CD14-positive monocyte (primary cell): ENCODE measurements around the gene CALML4. TPM values are rescaled to one million over a fixed set of nuclear protein-coding genes. Genes with fewer than 3 reads are reported as not detected.
A peak's percentile ranks its signal among the peaks of the same experiment; 100 is the strongest.

Source experiments
- DNase-seq, 3 donors: peaks; one replicate each; pipeline ENCODE4 v3.0.0-alpha.2; 2011 to 2022
- H2AFZ ChIP-seq: 2 replicates; pipeline ENCODE4 v1.6.0; 2012; ENCODE audit warnings: mild to moderate bottlenecking, low read depth, low read length, inconsistent platforms; ENCODE audit not compliant: insufficient read depth, poor library complexity, severe bottlenecking
- H3K27ac ChIP-seq, 2 donors: 1 replicate in 1 of 2; 2 replicates in 1 of 2; pipeline ENCODE4 v1.5.1; 2012 to 2013; ENCODE audit warnings: low read length in 2 of 2, control low read depth in 1 of 2, inconsistent platforms in 1 of 2, low read depth in 1 of 2, mild to moderate bottlenecking in 1 of 2
- H3K27me3 ChIP-seq, 2 donors: one replicate each; pipeline versions ENCODE4 v1.6.0 to v1.6.1; 2011 to 2013; ENCODE audit warnings: low read length in 2 of 2; ENCODE audit not compliant: control insufficient read depth in 2 of 2, insufficient read depth in 2 of 2
- H3K36me3 ChIP-seq, 2 donors: replicated peaks in 1 of 2; 1 replicate in 1 of 2; 2 replicates in 1 of 2; pipeline versions ENCODE4 v1.5.1 to v1.6.1; 2012 to 2013; ENCODE audit warnings: low read length in 2 of 2, control low read depth in 1 of 2, inconsistent platforms in 1 of 2, mild to moderate bottlenecking in 1 of 2; ENCODE audit not compliant: insufficient read depth in 2 of 2, control insufficient read depth in 1 of 2
- H3K4me1 ChIP-seq, 2 donors: 1 replicate in 1 of 2; 2 replicates in 1 of 2; pipeline versions ENCODE4 v1.5.1 to v1.6.1; 2012 to 2013; ENCODE audit warnings: low read length in 2 of 2, control low read depth in 1 of 2, inconsistent platforms in 1 of 2, mild to moderate bottlenecking in 1 of 2, moderate library complexity in 1 of 2; ENCODE audit not compliant: insufficient read depth in 2 of 2, control insufficient read depth in 1 of 2
- H3K4me2 ChIP-seq: replicated peaks from 2 replicates; pipeline ENCODE3; 2012; ENCODE audit warnings: low read length, moderate library complexity, mild to moderate bottlenecking; ENCODE audit not compliant: poor library complexity, severe bottlenecking; ENCODE audit errors: extremely low read depth
- H3K4me3 ChIP-seq, 3 experiments: fragments of 200-600 bp in 1 of 3; sonication (generic) in 1 of 3; replicated peaks in 1 of 3; 1 replicate in 2 of 3; 2 replicates in 1 of 3; pipeline ENCODE4 v1.5.1; 2011 to 2013; ENCODE audit warnings: low read length in 3 of 3, mild to moderate bottlenecking in 3 of 3, control low read depth in 2 of 3, low read depth in 2 of 3, inconsistent platforms in 1 of 3, moderate library complexity in 1 of 3
- H3K79me2 ChIP-seq: 2 replicates; pipeline ENCODE4 v1.6.0; 2012; ENCODE audit warnings: mild to moderate bottlenecking, control low read depth, inconsistent platforms, low read length, moderate library complexity; ENCODE audit not compliant: insufficient read depth
- H3K9ac ChIP-seq: 2 replicates; pipeline ENCODE4 v1.6.0; 2017; ENCODE audit warnings: low read length, mild to moderate bottlenecking; ENCODE audit not compliant: insufficient read depth, poor library complexity, severe bottlenecking
- H3K9me3 ChIP-seq, 2 donors: replicated peaks in 1 of 2; 1 replicate in 1 of 2; 2 replicates in 1 of 2; pipeline versions ENCODE4 v1.5.1 to v1.6.1; 2012 to 2013; ENCODE audit warnings: low read length in 2 of 2, control low read depth in 1 of 2; ENCODE audit not compliant: control insufficient read depth in 1 of 2, insufficient read depth in 1 of 2
- H4K20me1 ChIP-seq: 2 replicates; pipeline ENCODE4 v1.6.0; 2012; ENCODE audit warnings: mild to moderate bottlenecking, low read length, control low read depth, moderate library complexity; ENCODE audit not compliant: insufficient read depth
- H3K27ac Mint-ChIP-seq, 7 donors: one replicate each; pipeline ENCODE4 v1.8.0; 2020; ENCODE audit warnings: mild to moderate bottlenecking in 7 of 7, mixed read lengths in 7 of 7, moderate library complexity in 6 of 7, inconsistent platforms in 2 of 7
- H3K27me3 Mint-ChIP-seq, 3 donors: one replicate each; pipeline ENCODE4 v1.8.0; 2021 to 2022; ENCODE audit warnings: low read depth in 3 of 3, mild to moderate bottlenecking in 3 of 3, mixed read lengths in 3 of 3, moderate library complexity in 3 of 3, inconsistent platforms in 1 of 3
- H3K36me3 Mint-ChIP-seq, 2 donors: one replicate each; pipeline ENCODE4 v1.8.0; 2020; ENCODE audit warnings: mixed read lengths in 2 of 2, inconsistent platforms in 1 of 2, mild to moderate bottlenecking in 1 of 2
- H3K4me1 Mint-ChIP-seq: one replicate; pipeline ENCODE4 v1.8.0; 2020; ENCODE audit warnings: mild to moderate bottlenecking, mixed read lengths
- H3K4me3 Mint-ChIP-seq, 2 donors: one replicate each; pipeline ENCODE4 v1.8.0; 2020; ENCODE audit warnings: mild to moderate bottlenecking in 2 of 2, mixed read lengths in 2 of 2, moderate library complexity in 1 of 2
- H3K9me3 Mint-ChIP-seq, 7 donors: one replicate each; pipeline ENCODE4 v1.8.0; 2020 to 2022; ENCODE audit warnings: mixed read lengths in 7 of 7, mild to moderate bottlenecking in 6 of 7, moderate library complexity in 6 of 7, inconsistent platforms in 2 of 7
- WGBS: methylation state at CpG from one replicate; pipeline ENCODE4 v1.1.5; 2013; ENCODE audit warnings: missing lambda C conversion rate; ENCODE audit not compliant: insufficient coverage; 5-methylcytosine and 5-hydroxymethylcytosine counted together
- intact Hi-C, 2 donors: fragments of 100-400 bp; cut with micrococcal nuclease; formaldehyde crosslinking; loops; one replicate each; pipeline versions ENCODE4 v1.15.0 to v1.15.1; 2023
- polyA plus RNA-seq, 3 donors: library from polyadenylated mRNA; depleted of rRNA in 1 of 3; unstranded in 2 of 3; stranded (reverse) in 1 of 3; fragments of 300-500 nt in 2 of 3; fragments of >200 nt in 1 of 3; fragmentation: Illumina TruSeq in 2 of 3; gene quantifications; 1 replicate in 2 of 3; 2 replicates in 1 of 3; pipeline ENCODE4 v1.2.3, GENCODE V29; 2012 to 2021
- TF ChIP-seq, protein P1 (sequence below): fragments of 200-600 bp; IDR thresholded peaks from one replicate; pipeline ENCODE4 v1.8.0; 2022; ENCODE audit warnings: antibody characterized with exemption, mild to moderate bottlenecking

Gene CALML4
- polyA plus RNA-seq, 3 donors: 24.3 to 44.5 (median 38.8) TPM

DNA sequence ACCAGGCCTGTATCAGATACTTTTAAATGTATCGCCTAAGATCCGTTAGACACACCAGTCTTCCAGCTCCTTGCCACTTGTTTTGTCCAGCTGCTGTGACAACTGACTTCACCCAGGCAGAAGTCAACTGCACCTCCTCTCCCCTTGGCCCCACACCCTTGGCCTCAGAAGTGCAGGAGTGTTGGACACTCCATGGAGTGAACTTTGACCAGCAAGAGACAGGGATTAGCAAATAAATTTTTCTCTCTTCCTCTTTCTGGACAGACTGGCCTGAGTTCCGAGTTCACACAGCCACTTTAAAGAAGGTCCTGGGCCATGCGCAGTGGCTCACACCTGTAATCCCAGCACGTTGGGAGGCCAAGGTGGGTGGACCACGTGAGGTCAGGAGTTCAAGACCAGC, 27.3 kb upstream of the CALML4 start:
- peaks cover 28% of the 10 kb centered on the region for H3K79me2 ChIP-seq
- Mint-ChIP-seq H3K27me3 (peaks cover 0 to 5% (median 2%) of the 10 kb centered on the region in 3 donors), H3K9me3 (no peaks in the 10 kb centered on the region), H3K36me3 (no peaks in the 10 kb centered on the region), H3K27ac (peak overlapping the region in 6 of 7 donors; percentile 82 to 96 (median 90)), H3K4me3 (peak overlapping the region in 1 of 2 donors; percentile 74), H3K4me1 (peaks cover 42% of the 10 kb centered on the region)
- H3K27me3 ChIP-seq: no peaks in the 10 kb centered on the region
- H3K27ac ChIP-seq: peak overlapping the region; percentile 58 to 76
- peak overlapping the region; percentile 60 for H3K4me2 ChIP-seq
- DNase-seq: peak in 2 of 3 donors; percentile 8 to 42
- TF ChIP-seq, protein P1, sequence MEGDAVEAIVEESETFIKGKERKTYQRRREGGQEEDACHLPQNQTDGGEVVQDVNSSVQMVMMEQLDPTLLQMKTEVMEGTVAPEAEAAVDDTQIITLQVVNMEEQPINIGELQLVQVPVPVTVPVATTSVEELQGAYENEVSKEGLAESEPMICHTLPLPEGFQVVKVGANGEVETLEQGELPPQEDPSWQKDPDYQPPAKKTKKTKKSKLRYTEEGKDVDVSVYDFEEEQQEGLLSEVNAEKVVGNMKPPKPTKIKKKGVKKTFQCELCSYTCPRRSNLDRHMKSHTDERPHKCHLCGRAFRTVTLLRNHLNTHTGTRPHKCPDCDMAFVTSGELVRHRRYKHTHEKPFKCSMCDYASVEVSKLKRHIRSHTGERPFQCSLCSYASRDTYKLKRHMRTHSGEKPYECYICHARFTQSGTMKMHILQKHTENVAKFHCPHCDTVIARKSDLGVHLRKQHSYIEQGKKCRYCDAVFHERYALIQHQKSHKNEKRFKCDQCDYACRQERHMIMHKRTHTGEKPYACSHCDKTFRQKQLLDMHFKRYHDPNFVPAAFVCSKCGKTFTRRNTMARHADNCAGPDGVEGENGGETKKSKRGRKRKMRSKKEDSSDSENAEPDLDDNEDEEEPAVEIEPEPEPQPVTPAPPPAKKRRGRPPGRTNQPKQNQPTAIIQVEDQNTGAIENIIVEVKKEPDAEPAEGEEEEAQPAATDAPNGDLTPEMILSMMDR: no peak
- no peak overlapping the region for H3K9ac ChIP-seq
- peak overlapping the region in 1 of 3 experiments; percentile 55 for H3K4me3 ChIP-seq
- no peaks in the 10 kb centered on the region for H3K36me3 ChIP-seq
- no peak overlapping the region for H2AFZ ChIP-seq
- WGBS: 58% methylated on average over 5 of the region's 6 CpGs
- intact Hi-C loops: no loop called here
- peaks cover 16% of the 10 kb centered on the region for H4K20me1 ChIP-seq
- peaks cover 57 to 67% of the 10 kb centered on the region in 2 donors for H3K4me1 ChIP-seq
- no peaks in the 10 kb centered on the region for H3K9me3 ChIP-seq

DNA sequence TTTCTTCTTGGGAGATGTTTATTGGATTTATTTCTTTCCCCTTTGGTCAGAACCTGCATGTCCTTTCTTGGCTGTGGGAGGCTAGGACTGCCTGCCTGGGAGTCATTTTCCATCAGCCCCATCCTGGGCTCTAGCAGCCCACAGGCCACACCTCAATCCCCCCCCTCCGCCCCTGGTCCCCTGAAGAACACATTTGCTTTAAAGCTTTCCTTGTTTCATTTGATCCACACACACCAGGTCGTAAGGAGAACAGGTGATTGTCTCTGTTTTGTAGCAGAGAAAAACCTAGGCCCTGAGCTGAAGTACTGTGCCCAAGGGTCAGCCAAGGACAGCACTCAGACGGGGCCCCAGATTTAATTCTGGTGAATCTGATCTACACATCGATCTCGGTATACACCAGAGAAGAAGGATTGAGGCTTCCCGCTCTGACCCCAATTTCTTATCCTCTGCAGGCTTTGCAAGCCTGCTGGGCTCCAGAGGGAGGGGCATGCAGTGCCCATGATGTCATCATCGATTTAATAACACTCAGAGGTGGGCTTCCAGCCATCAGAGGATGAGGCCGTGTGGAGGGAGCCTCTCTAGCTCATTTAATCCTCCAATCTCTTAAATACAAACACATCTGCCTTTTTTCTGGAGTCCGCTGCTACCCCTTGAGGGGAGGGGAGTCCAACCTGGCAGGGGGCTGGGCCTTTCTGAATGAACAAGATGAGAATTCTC, 26.1 kb upstream of the CALML4 start:
- Mint-ChIP-seq H3K4me3 (no peak overlapping the region), H3K4me1 (peaks cover 43% of the 10 kb centered on the region), H3K27me3 (peaks cover 0 to 5% (median 2%) of the 10 kb centered on the region in 3 donors), H3K36me3 (peaks cover 0 to 6% of the 10 kb centered on the region in 2 donors), H3K27ac (peak overlapping the region in 2 of 7 donors; percentile 10 to 63), H3K9me3 (no peaks in the 10 kb centered on the region)
- peaks cover 59 to 67% of the 10 kb centered on the region in 2 donors for H3K4me1 ChIP-seq
- H3K9ac ChIP-seq: no peak overlapping the region
- peaks cover 19% of the 10 kb centered on the region for H4K20me1 ChIP-seq
- no peak overlapping the region for H3K4me2 ChIP-seq
- 97% methylated on average over 4 of the region's 9 CpGs for WGBS
- H3K36me3 ChIP-seq: no peaks in the 10 kb centered on the region
- intact Hi-C loops: no loop called here
- no peak overlapping the region for H2AFZ ChIP-seq
- H3K79me2 ChIP-seq: peaks cover 40% of the 10 kb centered on the region
- no peaks in the 10 kb centered on the region for H3K27me3 ChIP-seq
- H3K4me3 ChIP-seq: no peak overlapping the region
- DNase-seq: no peak
- H3K9me3 ChIP-seq: no peaks in the 10 kb centered on the region
- no peak overlapping the region for H3K27ac ChIP-seq
- TF ChIP-seq, protein P1: no peak
